KOPT-K1 (cell line): ENCODE measurements around the gene GLCE.
"Not testable (repeated sequence)": the region's sequence is repeated elsewhere in the genome, so short reads cannot be mapped to it uniquely, and the experiment has no call there.

ENCODE experiments used
- H3K27ac ChIP-seq: fragments of 200-600 bp; sonication (generic); 2 replicates; pipeline ENCODE4 v1.5.1; 2016; ENCODE audit warnings: antibody characterized with exemption, mild to moderate bottlenecking, low read depth, low read length; ENCODE audit not compliant: poor library complexity, severe bottlenecking
- H3K36me3 ChIP-seq: fragments of 200-600 bp; sonication (generic); 2 replicates; pipeline ENCODE4 v1.5.1; 2017; ENCODE audit warnings: antibody characterized with exemption, mild to moderate bottlenecking, low read length, moderate library complexity; ENCODE audit not compliant: insufficient read depth
- H3K9me3 ChIP-seq: fragments of 200-600 bp; sonication (generic); 2 replicates; pipeline ENCODE4 v1.5.1; 2017; ENCODE audit warnings: antibody characterized with exemption, low read length, mild to moderate bottlenecking; ENCODE audit not compliant: insufficient read depth, poor library complexity, severe bottlenecking

GLCE gene

GRCh38 chr15:69146724-69147435 is 13.6 kb upstream of the GLCE start:
- H3K27ac ChIP-seq: no peak overlapping the region
- no peaks in the 10 kb centered on the region for H3K9me3 ChIP-seq
- no peaks in the 10 kb centered on the region for H3K36me3 ChIP-seq

- Histone ChIP-seq H3K9me3 (no peaks in the 10 kb centered on the region), H3K27ac (no peak overlapping the region), H3K36me3 (no peaks in the 10 kb centered on the region)
Observed at GRCh38 chr15:69148465-69148864, 12.0 kb upstream of the GLCE start.

GRCh38 chr15:69149163-69149562 is 11.3 kb upstream of the GLCE start:
- Histone ChIP-seq H3K9me3 (no peaks in the 10 kb centered on the region), H3K36me3 (no peaks in the 10 kb centered on the region), H3K27ac (no peak overlapping the region)

GRCh38 chr15:69149803-69150202 is 10.6 kb upstream of the GLCE start:
- Histone ChIP-seq H3K36me3 (no peaks in the 10 kb centered on the region), H3K27ac (no peak overlapping the region), H3K9me3 (no peaks in the 10 kb centered on the region)

GRCh38 chr15:69150336-69150735 is 10.1 kb upstream of the GLCE start:
- no peak overlapping the region for H3K27ac ChIP-seq
- no peaks in the 10 kb centered on the region for H3K9me3 ChIP-seq
- no peaks in the 10 kb centered on the region for H3K36me3 ChIP-seq

- Histone ChIP-seq H3K27ac (no peak overlapping the region), H3K9me3 (no peaks in the 10 kb centered on the region), H3K36me3 (no peaks in the 10 kb centered on the region)
Observed at GRCh38 chr15:69150841-69151240, 9.6 kb upstream of the GLCE start.

GRCh38 chr15:69153046-69153445 is 7.4 kb upstream of the GLCE start:
- Histone ChIP-seq H3K9me3 (no peaks in the 10 kb centered on the region), H3K27ac (no peak overlapping the region), H3K36me3 (no peaks in the 10 kb centered on the region)

GRCh38 chr15:69153587-69153986 is 6.8 kb upstream of the GLCE start:
- not testable (repeated sequence) for H3K36me3 ChIP-seq, H3K9me3 ChIP-seq, H3K27ac ChIP-seq

- no peaks in the 10 kb centered on the region for H3K9me3 ChIP-seq
- no peaks in the 10 kb centered on the region for H3K36me3 ChIP-seq
- no peak overlapping the region for H3K27ac ChIP-seq
Observed at GRCh38 chr15:69154078-69154477, 6.4 kb upstream of the GLCE start.

GRCh38 chr15:69154684-69155083 is 5.8 kb upstream of the GLCE start:
- Histone ChIP-seq H3K9me3 (no peaks in the 10 kb centered on the region), H3K36me3 (no peaks in the 10 kb centered on the region), H3K27ac (no peak overlapping the region)

GRCh38 chr15:69156736-69157381 is 3.6 kb upstream of the GLCE start:
- Histone ChIP-seq H3K36me3 (no peaks in the 10 kb centered on the region), H3K9me3 (no peaks in the 10 kb centered on the region), H3K27ac (no peak overlapping the region)

GRCh38 chr15:69158201-69158842 is 2.1 kb upstream of the GLCE start:
- H3K36me3 ChIP-seq: no peaks in the 10 kb centered on the region
- no peaks in the 10 kb centered on the region for H3K9me3 ChIP-seq
- H3K27ac ChIP-seq: no peak overlapping the region

- H3K36me3 ChIP-seq: no peaks in the 10 kb centered on the region
- H3K9me3 ChIP-seq: no peaks in the 10 kb centered on the region
- no peak overlapping the region for H3K27ac ChIP-seq
Observed at GRCh38 chr15:69158843-69159240, 1.6 kb upstream of the GLCE start.

- Histone ChIP-seq H3K27ac (no peak overlapping the region), H3K9me3 (no peaks in the 10 kb centered on the region)
Observed at GRCh38 chr15:69159805-69160140, 662 bp upstream of the GLCE start.

GRCh38 chr15:69161079-69161877 is 843 bp downstream of the GLCE start:
- Histone ChIP-seq H3K27ac (peak overlapping the region; percentile 38), H3K36me3 (no peaks in the 10 kb centered on the region), H3K9me3 (no peaks in the 10 kb centered on the region)

More at GRCh38 chr15:69159805-69160140, 662 bp upstream of the GLCE start:
- no peaks in the 10 kb centered on the region for H3K36me3 ChIP-seq
